SK-N-SH (cell line): ENCODE data around the gene AP4B1.
"Not testable (repeated sequence)": the region's sequence is repeated elsewhere in the genome, so short reads cannot be mapped to it uniquely, and the experiment has no call there.

Experiments used
- CHD2 ChIP-seq: fragments of 150-350 bp; IDR thresholded peaks from 2 replicates; pipeline ENCODE4 v1.6.1; 2018; ENCODE audit warnings: low read length; ENCODE audit not compliant: partially characterized antibody
- EP300 ChIP-seq, 2 experiments: IDR thresholded peaks; 2 replicates each; pipeline versions ENCODE4 v1.4.0 to v1.6.1; 2012; ENCODE audit warnings: borderline replicate concordance in 1 of 2, low read depth in 1 of 2, low read length in 1 of 2
- EZH2phosphoT487 ChIP-seq: fragments of 200-600 bp; sonication (generic); IDR thresholded peaks from 2 replicates; pipeline ENCODE4 v1.6.1; 2017; ENCODE audit warnings: low read depth, mixed run types, mild to moderate bottlenecking, antibody characterized with exemption, moderate library complexity, borderline replicate concordance
- FOXJ3 ChIP-seq: sonication (generic); formaldehyde crosslinking; IDR thresholded peaks from 2 replicates; pipeline ENCODE4 v1.5.1; 2020; ENCODE audit warnings: mild to moderate bottlenecking, missing genetic modification reagents
- JUND ChIP-seq: IDR thresholded peaks from 2 replicates; pipeline ENCODE4 v1.4.0; 2012
- NFIC ChIP-seq: IDR thresholded peaks from 2 replicates; pipeline ENCODE4 v1.4.0; 2012; ENCODE audit warnings: borderline replicate concordance
- RAD21 ChIP-seq: IDR thresholded peaks from 2 replicates; pipeline ENCODE4 v1.6.1; 2012; ENCODE audit warnings: mild to moderate bottlenecking, low read length
- RCOR1 ChIP-seq: fragments of 150-350 bp; IDR thresholded peaks from 2 replicates; pipeline ENCODE4 v1.6.1; 2017; ENCODE audit warnings: antibody characterized with exemption, low read length
- YY1 ChIP-seq: IDR thresholded peaks from 2 replicates; pipeline ENCODE4 v1.4.0; 2012; ENCODE audit warnings: low read depth, mild to moderate bottlenecking
- TF ChIP-seq, protein P1 (sequence below): fragments of 200-600 bp; sonication (generic); IDR thresholded peaks from 2 replicates; pipeline ENCODE4 v1.6.1; 2017; ENCODE audit warnings: antibody characterized with exemption, mild to moderate bottlenecking, moderate library complexity
- TF ChIP-seq, protein P2 (sequence below): IDR thresholded peaks from 2 replicates; pipeline ENCODE4 v1.6.1; 2012; ENCODE audit warnings: mild to moderate bottlenecking, low read depth, low read length, moderate library complexity
- TF ChIP-seq, protein P3 (sequence below): IDR thresholded peaks from 2 replicates; pipeline ENCODE4 v1.4.0; 2012; ENCODE audit warnings: low read depth, borderline replicate concordance

DNA sequence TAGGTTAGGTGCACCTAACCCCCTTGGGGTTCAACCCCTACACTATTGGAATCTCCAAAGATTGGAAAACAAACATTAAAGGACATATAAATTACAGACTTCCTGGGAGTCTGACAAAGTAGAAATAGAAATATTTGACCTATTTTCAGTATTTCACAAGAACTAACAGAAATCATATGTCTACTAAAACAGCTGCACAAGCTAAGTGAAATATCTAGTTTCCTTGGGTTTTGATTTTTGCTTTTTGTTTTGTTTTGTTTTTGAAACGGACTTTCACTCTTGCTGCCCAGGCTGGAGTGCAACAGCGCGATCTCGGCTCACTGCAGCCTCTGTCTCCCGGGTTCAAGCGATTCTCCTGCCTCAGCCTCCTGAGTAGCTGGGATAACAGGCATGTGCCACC, 51.9 kb downstream of the AP4B1 start:
- TF ChIP-seq FOXJ3 (CRISPR knock-in tag); NFIC; RCOR1; RAD21; CHD2; EZH2phosphoT487; YY1; JUND; EP300 (IDR thresholded peaks at IDR 0.05; ENCODE audit: borderline replicate concordance in 1 of 2, low read depth in 1 of 2, low read length in 1 of 2): not testable (repeated sequence)
- TF ChIP-seq, protein P1, sequence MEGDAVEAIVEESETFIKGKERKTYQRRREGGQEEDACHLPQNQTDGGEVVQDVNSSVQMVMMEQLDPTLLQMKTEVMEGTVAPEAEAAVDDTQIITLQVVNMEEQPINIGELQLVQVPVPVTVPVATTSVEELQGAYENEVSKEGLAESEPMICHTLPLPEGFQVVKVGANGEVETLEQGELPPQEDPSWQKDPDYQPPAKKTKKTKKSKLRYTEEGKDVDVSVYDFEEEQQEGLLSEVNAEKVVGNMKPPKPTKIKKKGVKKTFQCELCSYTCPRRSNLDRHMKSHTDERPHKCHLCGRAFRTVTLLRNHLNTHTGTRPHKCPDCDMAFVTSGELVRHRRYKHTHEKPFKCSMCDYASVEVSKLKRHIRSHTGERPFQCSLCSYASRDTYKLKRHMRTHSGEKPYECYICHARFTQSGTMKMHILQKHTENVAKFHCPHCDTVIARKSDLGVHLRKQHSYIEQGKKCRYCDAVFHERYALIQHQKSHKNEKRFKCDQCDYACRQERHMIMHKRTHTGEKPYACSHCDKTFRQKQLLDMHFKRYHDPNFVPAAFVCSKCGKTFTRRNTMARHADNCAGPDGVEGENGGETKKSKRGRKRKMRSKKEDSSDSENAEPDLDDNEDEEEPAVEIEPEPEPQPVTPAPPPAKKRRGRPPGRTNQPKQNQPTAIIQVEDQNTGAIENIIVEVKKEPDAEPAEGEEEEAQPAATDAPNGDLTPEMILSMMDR = not testable (repeated sequence)
- TF ChIP-seq, protein P2, sequence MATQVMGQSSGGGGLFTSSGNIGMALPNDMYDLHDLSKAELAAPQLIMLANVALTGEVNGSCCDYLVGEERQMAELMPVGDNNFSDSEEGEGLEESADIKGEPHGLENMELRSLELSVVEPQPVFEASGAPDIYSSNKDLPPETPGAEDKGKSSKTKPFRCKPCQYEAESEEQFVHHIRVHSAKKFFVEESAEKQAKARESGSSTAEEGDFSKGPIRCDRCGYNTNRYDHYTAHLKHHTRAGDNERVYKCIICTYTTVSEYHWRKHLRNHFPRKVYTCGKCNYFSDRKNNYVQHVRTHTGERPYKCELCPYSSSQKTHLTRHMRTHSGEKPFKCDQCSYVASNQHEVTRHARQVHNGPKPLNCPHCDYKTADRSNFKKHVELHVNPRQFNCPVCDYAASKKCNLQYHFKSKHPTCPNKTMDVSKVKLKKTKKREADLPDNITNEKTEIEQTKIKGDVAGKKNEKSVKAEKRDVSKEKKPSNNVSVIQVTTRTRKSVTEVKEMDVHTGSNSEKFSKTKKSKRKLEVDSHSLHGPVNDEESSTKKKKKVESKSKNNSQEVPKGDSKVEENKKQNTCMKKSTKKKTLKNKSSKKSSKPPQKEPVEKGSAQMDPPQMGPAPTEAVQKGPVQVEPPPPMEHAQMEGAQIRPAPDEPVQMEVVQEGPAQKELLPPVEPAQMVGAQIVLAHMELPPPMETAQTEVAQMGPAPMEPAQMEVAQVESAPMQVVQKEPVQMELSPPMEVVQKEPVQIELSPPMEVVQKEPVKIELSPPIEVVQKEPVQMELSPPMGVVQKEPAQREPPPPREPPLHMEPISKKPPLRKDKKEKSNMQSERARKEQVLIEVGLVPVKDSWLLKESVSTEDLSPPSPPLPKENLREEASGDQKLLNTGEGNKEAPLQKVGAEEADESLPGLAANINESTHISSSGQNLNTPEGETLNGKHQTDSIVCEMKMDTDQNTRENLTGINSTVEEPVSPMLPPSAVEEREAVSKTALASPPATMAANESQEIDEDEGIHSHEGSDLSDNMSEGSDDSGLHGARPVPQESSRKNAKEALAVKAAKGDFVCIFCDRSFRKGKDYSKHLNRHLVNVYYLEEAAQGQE = not testable (repeated sequence)
- TF ChIP-seq, protein P3, sequence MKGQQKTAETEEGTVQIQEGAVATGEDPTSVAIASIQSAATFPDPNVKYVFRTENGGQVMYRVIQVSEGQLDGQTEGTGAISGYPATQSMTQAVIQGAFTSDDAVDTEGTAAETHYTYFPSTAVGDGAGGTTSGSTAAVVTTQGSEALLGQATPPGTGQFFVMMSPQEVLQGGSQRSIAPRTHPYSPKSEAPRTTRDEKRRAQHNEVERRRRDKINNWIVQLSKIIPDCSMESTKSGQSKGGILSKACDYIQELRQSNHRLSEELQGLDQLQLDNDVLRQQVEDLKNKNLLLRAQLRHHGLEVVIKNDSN = not testable (repeated sequence)
